Activated T-cell treated with anti-CD3 and anti-CD28 coated beads, Interleukin-2, amount 50 U/mL, for 24 hours (primary cell): ENCODE data around the gene BMAL2.

ENCODE experiments used
- DNase-seq: peaks from one replicate; pipeline ENCODE4 v3.0.0-alpha.2; 2020
- H3K27ac Mint-ChIP-seq: 2 replicates; pipeline ENCODE4 v1.8.0; 2020; ENCODE audit warnings: mild to moderate bottlenecking, mixed read lengths
- H3K27me3 Mint-ChIP-seq: 2 replicates; pipeline ENCODE4 v1.8.0; 2020; ENCODE audit warnings: mixed read lengths
- H3K36me3 Mint-ChIP-seq: 2 replicates; pipeline ENCODE4 v1.8.0; 2020; ENCODE audit warnings: low read depth, mixed read lengths
- H3K4me1 Mint-ChIP-seq: 2 replicates; pipeline ENCODE4 v1.8.0; 2020; ENCODE audit warnings: low read depth, mixed read lengths
- H3K4me3 Mint-ChIP-seq: 2 replicates; pipeline ENCODE4 v1.8.0; 2020; ENCODE audit warnings: mild to moderate bottlenecking, moderate library complexity, mixed read lengths
- H3K9me3 Mint-ChIP-seq: 2 replicates; pipeline ENCODE4 v1.8.0; 2020; ENCODE audit warnings: mixed read lengths

BMAL2 gene, protein sequence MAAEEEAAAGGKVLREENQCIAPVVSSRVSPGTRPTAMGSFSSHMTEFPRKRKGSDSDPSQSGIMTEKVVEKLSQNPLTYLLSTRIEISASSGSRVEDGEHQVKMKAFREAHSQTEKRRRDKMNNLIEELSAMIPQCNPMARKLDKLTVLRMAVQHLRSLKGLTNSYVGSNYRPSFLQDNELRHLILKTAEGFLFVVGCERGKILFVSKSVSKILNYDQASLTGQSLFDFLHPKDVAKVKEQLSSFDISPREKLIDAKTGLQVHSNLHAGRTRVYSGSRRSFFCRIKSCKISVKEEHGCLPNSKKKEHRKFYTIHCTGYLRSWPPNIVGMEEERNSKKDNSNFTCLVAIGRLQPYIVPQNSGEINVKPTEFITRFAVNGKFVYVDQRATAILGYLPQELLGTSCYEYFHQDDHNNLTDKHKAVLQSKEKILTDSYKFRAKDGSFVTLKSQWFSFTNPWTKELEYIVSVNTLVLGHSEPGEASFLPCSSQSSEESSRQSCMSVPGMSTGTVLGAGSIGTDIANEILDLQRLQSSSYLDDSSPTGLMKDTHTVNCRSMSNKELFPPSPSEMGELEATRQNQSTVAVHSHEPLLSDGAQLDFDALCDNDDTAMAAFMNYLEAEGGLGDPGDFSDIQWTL

DNA sequence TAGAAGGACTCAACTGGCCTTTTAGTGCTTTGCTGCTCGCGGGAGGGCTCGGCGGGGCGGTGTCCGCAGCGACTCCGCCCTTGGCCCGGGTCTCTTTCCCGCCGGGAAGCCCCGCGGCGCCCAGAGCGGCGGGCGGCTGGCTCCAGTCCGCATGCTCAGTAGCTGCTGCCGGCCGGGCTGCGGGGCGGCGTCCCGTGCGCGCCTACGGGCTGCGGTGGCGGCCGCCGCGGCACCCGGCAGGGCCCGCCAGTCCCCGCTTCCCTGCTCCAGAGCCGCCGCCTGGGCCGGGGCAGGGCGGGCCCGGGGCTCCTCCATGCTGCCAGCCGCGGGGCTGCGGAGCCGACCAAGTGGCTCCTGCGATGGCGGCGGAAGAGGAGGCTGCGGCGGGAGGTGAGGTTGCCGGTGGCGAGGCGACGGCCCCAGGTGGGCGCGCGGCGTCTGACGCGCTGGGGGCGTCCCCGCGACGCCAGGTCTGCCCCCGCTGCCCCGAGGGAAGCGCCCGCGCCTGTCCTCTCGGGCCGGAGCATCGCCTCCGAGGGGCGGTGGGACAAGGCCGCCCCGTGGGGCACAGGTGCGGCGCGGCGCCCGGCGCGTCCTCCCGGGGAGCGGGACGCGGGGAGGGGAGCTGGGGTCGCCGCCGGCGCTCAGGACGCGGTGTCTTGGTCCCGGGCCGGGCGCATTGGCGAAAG is at the start of gene BMAL2:
BMAL2 (plus strand) TSS at position 123 of the 689 bp plus-strand sequence; CDS start at position 360, 237 bp downstream.
- Mint-ChIP-seq H3K27ac (peak within 1 kb of the TSS; percentile 91), H3K9me3 (no peaks in the 10 kb centered on the region), H3K27me3 (peaks cover 50% of the 10 kb centered on the region), H3K36me3 (peaks cover 6% of the 10 kb centered on the region), H3K4me1 (peaks cover 44% of the 10 kb centered on the region), H3K4me3 (peak within 1 kb of the TSS; percentile 89)
- peak; percentile 69 for DNase-seq

DNA sequence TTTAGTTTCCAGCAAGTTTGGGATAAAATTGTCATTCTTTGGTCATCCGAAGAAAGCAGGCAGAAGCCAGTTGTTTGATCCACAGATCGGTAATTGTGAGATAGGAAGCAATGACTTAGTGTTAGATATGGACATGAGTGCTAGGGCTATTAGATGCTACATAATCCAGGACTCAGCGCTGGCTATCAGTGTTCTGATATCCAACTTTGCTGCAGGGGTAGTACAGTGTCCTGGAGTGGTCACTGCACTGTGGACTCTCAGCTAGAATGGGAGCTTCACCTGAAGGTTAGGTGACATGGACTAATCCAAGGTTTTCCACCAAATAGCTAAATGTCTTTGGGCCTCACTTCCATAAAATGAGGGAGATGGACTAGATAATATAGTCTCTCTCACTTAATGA is 48.6 kb upstream of the BMAL2 start:
- DNase-seq = no peak
- Mint-ChIP-seq H3K27me3 (no peaks in the 10 kb centered on the region), H3K4me3 (no peak overlapping the region), H3K4me1 (peaks cover 23% of the 10 kb centered on the region), H3K36me3 (peaks cover 4% of the 10 kb centered on the region), H3K9me3 (no peaks in the 10 kb centered on the region), H3K27ac (no peak overlapping the region)

DNA sequence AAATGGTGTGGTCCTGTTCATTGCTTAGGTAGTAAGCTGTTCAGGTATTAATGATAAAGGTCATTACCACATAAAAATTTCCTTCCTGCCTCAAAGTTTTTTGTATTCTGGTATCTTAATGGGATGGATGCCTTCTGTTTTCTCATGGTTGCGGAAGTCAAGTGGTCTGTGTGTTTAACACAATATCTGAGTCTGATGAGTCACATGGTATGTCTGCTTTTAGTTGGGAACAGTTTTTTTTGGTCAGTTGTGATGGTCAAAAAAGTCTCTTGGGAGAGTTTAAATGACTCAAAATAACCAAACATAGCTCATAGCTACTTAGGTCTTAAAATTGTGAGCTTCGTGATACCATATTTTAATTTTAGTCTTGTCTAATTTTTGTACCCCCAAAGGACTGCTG is 47.9 kb upstream of the BMAL2 start:
- Mint-ChIP-seq H3K4me1 (peaks cover 18% of the 10 kb centered on the region), H3K36me3 (peaks cover 4% of the 10 kb centered on the region), H3K4me3 (no peak overlapping the region), H3K9me3 (no peaks in the 10 kb centered on the region), H3K27ac (no peak overlapping the region), H3K27me3 (no peaks in the 10 kb centered on the region)
- no peak for DNase-seq

DNA sequence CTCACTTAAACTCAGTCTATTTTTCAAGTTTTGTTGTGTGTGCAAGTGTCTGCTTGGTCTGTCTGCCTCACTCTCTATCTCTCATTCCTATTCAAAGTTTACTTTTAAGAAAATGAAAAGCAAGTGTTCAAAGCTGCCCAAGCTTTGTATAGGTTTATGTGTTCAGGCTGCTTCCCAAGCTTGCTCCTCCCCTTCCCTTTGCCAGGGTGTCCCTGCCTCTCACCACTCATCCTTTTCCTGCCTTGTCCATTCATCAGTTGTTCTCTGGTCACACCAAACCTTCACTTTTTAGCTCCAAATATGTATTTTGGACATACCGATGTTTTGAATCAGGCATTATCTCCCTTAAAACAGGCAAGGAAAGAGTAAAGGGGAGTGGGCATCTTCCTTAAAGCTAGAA is 47.2 kb upstream of the BMAL2 start:
- DNase-seq = no peak
- no peak overlapping the region for H3K4me3 Mint-ChIP-seq
- H3K27me3 Mint-ChIP-seq = no peaks in the 10 kb centered on the region
- peaks cover 3% of the 10 kb centered on the region for H3K36me3 Mint-ChIP-seq
- peaks cover 14% of the 10 kb centered on the region for H3K4me1 Mint-ChIP-seq
- H3K27ac Mint-ChIP-seq = no peak overlapping the region
- no peaks in the 10 kb centered on the region for H3K9me3 Mint-ChIP-seq

DNA sequence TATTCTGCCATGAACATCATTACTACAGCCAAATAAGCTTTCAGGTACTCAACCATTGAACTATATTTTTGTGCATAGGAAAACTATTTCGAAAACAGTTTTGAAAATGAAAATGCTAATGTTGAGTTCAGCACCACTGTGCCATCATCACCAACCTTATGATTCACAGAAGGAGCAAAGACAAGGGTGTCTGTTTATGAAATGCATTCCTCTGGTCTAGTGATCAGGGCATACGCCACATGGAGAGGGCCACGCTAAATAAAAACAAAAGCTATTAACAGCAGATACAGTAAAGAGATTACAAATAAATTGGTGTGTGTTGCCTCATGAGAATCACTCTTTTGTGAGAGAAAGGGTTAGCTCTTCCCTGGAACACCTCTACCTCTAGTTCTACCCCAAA is 43.2 kb upstream of the BMAL2 start:
- Mint-ChIP-seq H3K27me3 (no peaks in the 10 kb centered on the region), H3K4me1 (peaks cover 13% of the 10 kb centered on the region), H3K36me3 (peaks cover 4% of the 10 kb centered on the region), H3K9me3 (no peaks in the 10 kb centered on the region), H3K4me3 (no peak overlapping the region), H3K27ac (no peak overlapping the region)
- DNase-seq = no peak

DNA sequence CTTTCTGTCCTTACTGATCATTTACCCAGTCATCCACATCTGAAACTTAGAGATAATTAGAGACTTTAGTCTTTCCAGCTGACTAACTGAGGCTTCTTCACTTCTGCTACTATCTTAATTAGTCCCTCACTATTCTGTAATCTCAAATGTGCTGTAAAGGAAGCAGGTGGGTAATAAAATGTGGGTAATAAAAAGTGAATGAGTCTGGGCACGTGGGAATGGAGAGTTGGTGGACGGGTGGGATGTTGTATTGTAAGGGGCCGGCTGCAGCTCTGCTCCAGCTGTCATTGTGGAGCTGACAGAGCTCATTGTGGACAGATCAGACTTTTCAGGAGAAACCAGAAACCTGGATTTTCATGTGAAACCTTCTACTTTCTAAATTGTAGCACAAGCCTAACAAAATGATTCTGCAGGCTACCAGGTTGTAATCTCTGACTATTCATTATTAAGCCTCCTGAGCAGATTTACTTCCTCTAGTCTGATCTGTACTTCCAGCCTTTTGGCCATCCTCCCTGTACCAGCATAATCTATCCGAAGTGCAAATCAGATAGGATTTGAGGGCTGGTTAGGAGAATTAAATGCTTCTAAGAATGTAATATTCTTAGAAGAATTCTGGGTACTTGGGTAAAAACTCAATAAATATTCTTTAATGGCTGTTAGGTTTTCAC is 42.0 kb upstream of the BMAL2 start:
- Mint-ChIP-seq H3K4me3 (no peak overlapping the region), H3K9me3 (no peaks in the 10 kb centered on the region), H3K36me3 (peaks cover 7% of the 10 kb centered on the region), H3K27me3 (no peaks in the 10 kb centered on the region), H3K4me1 (peaks cover 7% of the 10 kb centered on the region), H3K27ac (no peak overlapping the region)
- no peak for DNase-seq

DNA sequence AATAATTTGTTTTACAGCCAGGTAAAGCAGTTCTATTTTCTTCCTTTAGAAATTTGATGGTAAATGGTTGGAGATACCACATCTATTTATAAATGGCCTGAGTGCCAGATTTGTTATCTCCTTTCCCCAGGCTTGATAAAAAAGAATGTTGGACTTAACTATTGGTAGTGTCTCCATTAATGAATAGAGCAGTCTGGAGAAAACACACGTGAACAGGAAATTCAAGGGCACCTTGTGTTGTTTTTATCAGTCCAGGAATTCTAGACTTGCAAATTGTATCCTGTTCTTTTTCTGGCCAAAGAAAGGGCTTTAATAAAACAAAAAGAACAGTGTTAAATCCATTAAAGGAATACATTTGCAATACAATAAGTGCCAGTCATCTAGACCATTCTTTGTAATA is 40.8 kb upstream of the BMAL2 start:
- Mint-ChIP-seq H3K4me3 (no peak overlapping the region), H3K9me3 (no peaks in the 10 kb centered on the region), H3K27me3 (no peaks in the 10 kb centered on the region), H3K36me3 (peaks cover 7% of the 10 kb centered on the region), H3K4me1 (peaks cover 2% of the 10 kb centered on the region), H3K27ac (no peak overlapping the region)
- DNase-seq = no peak

DNA sequence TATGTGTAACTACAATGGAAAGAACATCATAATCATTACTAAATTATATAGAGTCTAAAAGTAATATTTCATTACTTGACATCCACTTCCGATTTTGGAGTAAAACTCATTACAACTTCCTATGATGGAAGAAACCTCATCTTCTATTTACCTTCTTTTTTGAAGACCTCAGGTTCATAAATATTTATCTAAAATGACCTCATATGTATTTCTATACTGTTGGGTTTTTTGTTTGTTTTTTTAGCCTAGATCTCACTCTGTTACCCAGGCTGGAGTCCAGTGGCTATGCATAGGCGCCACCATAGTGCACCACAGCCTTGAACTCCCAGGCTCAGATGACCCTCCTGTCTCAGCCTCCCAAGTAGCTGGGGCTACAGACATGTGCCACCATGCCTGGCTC is 39.9 kb upstream of the BMAL2 start:
- no peaks in the 10 kb centered on the region for H3K27me3 Mint-ChIP-seq
- no peak overlapping the region for H3K4me3 Mint-ChIP-seq
- H3K9me3 Mint-ChIP-seq = no peaks in the 10 kb centered on the region
- H3K27ac Mint-ChIP-seq = no peak overlapping the region
- peaks cover 8% of the 10 kb centered on the region for H3K4me1 Mint-ChIP-seq
- DNase-seq = no peak
- peaks cover 10% of the 10 kb centered on the region for H3K36me3 Mint-ChIP-seq

DNA sequence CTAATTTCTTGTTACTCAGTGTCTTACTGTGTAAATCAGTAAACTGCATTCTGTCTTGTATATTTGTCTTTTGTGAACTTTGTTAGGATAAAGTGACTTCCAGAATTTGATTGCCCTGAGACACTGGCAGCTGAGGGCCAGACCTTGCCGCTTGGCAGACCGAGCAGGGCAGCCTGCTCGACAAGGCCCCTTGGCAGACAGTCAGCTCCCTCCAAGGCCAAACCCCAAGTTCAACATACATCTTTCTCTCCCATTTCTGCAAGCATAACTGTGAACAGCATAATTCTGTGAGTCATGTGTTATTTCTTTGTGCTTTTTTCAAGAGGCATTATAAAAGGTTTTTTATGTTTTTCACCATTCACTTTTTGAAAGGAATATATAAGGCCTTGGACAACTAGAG is 39.2 kb upstream of the BMAL2 start:
- peaks cover 9% of the 10 kb centered on the region for H3K4me1 Mint-ChIP-seq
- H3K27me3 Mint-ChIP-seq = no peaks in the 10 kb centered on the region

DNA sequence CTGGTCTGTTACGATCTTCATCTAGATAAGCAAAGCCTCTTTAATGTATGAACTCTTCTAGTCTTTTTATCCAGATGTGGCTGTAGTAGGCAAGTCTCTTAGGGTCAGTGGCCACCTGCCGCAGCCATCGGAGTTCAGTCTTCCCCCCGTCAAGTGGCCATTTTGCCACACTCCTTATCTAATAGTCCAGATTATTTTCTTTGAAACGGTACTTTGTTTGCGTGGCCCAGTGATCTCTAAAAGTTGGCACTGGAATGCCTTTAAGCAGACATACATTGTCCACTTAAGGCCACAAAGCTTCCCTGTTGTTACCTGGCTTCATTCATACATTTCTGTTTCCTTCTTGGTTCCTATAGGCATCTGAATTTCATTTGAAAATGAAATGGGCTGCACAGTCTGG is 36.0 kb upstream of the BMAL2 start:
- Mint-ChIP-seq H3K27me3 (no peaks in the 10 kb centered on the region), H3K27ac (no peak overlapping the region), H3K9me3 (no peaks in the 10 kb centered on the region), H3K4me3 (no peak overlapping the region), H3K36me3 (peaks cover 35% of the 10 kb centered on the region), H3K4me1 (peaks cover 8% of the 10 kb centered on the region)
- no peak for DNase-seq

More for the DNA sequence above, 39.2 kb upstream of the BMAL2 start:
- no peak overlapping the region for H3K27ac Mint-ChIP-seq
- no peaks in the 10 kb centered on the region for H3K9me3 Mint-ChIP-seq
- peaks cover 17% of the 10 kb centered on the region for H3K36me3 Mint-ChIP-seq
- no peak for DNase-seq
- H3K4me3 Mint-ChIP-seq = no peak overlapping the region

DNA sequence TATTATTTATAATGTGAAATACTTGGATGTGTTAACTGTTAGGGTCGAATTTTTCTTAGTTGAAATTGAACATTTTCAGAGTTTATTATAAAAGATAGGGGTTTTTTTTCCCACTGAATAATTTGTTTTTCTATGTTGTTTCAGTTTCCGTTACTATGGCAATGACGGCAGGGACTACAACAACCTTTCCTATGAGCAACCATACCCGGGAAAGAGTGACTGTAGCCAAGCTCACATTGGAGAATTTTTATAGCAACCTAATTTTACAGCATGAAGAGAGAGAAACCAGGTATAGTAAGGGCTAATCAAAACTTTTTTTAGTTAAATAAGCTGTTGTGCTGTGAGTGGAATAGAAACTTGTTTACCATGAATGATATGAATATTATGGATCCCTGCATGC is 35.1 kb upstream of the BMAL2 start:
- Mint-ChIP-seq H3K9me3 (no peaks in the 10 kb centered on the region), H3K4me1 (peaks cover 8% of the 10 kb centered on the region), H3K27ac (no peak overlapping the region), H3K36me3 (peaks cover 38% of the 10 kb centered on the region), H3K27me3 (no peaks in the 10 kb centered on the region), H3K4me3 (no peak overlapping the region)
- DNase-seq = no peak

DNA sequence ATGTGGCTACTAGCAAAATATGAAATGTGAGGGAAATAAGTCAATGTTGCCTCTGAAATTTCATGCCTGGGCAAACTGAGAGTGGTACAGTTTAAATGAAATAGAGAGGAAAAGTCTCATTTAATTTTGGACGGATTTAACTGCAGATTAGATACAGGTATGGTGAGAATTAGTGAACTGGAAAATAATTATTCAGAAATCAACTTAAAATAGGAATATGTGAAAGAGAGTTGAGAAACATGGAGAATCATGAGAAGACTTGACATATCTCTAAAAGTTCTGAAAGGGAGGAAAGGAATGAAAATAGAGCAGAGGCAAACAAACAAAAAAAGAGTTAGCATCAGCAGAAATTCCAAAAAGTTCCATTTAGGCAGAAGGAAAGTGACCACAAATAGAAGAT is 33.5 kb upstream of the BMAL2 start:
- H3K4me3 Mint-ChIP-seq = no peak overlapping the region
- peaks cover 41% of the 10 kb centered on the region for H3K36me3 Mint-ChIP-seq
- peaks cover 8% of the 10 kb centered on the region for H3K4me1 Mint-ChIP-seq
- H3K9me3 Mint-ChIP-seq = no peaks in the 10 kb centered on the region
- no peaks in the 10 kb centered on the region for H3K27me3 Mint-ChIP-seq
- peak overlapping the region; percentile 28 for H3K27ac Mint-ChIP-seq
- no peak for DNase-seq

DNA sequence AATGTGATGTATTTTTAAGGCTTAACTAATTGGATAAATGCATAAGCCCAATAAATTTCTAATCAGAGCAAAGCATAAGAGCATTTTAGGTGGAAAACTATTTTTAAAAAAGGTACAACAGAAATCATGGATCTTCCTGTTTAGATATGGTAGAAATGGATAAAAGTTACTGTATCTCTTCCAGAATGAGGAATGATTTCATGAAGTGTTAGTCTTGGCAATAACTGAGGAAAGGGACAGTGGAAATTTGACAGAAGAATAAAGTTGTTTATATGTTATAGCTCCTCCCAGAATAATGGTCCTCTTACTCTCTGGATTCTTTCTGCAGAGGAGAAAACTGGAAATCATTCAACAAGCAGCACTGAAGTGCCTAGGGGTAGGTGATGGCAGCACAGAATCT is 32.4 kb upstream of the BMAL2 start:
- DNase-seq = no peak
- H3K4me3 Mint-ChIP-seq = no peak overlapping the region
- H3K27ac Mint-ChIP-seq = peak overlapping the region; percentile 2

More for the DNA sequence above, 32.4 kb upstream of the BMAL2 start:
- peaks cover 38% of the 10 kb centered on the region for H3K36me3 Mint-ChIP-seq
- H3K27me3 Mint-ChIP-seq = no peaks in the 10 kb centered on the region
- no peaks in the 10 kb centered on the region for H3K9me3 Mint-ChIP-seq
- peaks cover 8% of the 10 kb centered on the region for H3K4me1 Mint-ChIP-seq
